ENCODE results near the gene NSD2.

Gene NSD2

DNA sequence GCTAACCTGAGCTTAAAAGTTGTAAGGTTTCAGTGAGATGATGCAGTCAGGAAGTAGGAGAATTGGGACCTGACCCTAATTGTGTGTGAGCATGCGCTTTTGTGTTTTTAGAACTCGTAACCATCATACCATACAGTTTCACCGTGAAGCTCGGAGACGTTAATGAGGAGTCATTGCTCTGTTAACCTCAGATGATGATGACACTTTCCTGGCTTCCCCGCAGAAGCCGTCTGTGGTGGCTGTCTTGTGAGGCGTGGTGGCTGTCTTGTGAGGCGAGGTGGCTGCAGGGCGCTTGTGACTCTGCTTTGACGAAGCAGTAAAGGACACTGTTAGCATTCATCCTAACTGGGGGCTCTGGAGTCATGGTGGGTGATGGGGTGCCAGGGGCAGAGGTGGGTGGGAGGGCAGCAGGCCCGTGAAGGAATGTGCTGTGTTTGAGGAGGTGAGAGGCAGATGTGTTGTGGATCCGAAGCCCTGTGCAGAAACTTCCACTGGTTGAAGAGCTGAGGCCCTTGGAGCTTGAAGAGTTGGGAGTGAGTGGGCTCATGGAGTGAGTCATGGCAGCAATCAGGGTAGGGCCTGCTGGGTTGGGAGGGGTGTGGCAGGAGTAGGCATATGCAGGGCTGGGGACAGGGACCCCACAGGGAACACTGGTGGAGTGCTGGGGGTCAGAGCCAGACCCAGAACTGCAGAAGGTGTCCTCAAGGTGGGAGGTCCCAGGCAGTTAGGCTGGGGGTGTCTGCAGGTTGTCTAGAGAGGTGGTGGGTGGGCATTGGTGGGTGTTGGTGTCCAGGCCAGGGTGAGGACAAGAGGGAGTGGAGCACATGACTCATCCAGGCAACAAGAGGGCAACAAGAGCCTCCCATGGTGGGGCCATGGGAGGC, 57.4 kb downstream of the NSD2 start:
- Histone ChIP-seq H3K4me3 (no peak overlapping the region), H3K27ac (no peak overlapping the region)
- TF ChIP-seq CTCF (IDR thresholded peaks at IDR 0.05) = no peak
- no peak for DNase-seq (ENCODE audit: low spot score)

DNA sequence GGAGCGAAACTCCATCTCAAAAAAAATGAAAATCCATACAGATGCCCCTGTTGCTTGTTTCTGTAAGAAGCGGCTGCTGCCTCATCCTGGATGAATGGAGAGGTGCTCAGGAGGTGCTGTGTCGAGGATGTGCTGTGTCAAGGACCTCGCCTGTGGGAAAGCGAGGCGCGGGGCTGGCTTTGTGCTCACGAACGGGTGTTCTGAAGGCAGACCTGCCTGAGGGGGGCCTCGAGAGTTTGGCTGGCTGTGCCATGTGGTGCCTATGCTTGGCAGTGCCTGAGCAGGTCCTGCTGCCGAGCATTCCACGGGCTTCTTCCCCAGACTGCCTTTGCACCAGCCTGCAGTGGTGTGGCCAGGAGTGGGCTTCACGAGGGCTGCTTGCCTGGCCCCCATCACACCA, 61.5 kb downstream of the NSD2 start:
- DNase-seq (ENCODE audit: low spot score) = no peak
- H3K27ac ChIP-seq = no peak overlapping the region
- H3K4me3 ChIP-seq = no peak overlapping the region
- no peak for TF ChIP-seq CTCF (IDR thresholded peaks at IDR 0.05)

- H3K27ac ChIP-seq = no peak overlapping the region
- no peak for DNase-seq (ENCODE audit: low spot score)
- H3K4me3 ChIP-seq = no peak overlapping the region
- no peak for TF ChIP-seq CTCF (IDR thresholded peaks at IDR 0.05)
These were observed 62.5 kb downstream of the NSD2 start for GRCh38 chr4:1933700-1934099.

DNA sequence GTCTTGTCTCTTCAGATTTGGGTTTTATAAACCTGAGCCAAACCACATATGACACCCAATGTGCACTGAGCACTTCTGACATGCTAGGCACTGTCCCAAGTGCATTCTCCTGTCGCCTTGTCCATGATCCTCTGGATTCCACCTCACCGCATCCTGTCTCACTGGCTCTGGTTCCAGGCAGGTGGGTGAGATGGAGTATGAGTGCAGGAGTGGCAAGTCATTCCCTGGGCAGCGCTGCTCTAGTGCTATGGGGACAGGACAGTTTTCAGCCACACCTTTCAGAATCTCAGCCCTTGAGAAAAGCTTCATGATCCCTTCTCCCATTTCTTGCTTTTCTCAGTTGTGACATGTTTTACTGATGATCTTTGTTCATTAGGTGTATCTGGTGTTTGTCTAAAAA, 66.4 kb downstream of the NSD2 start:
- no peak for TF ChIP-seq CTCF (IDR thresholded peaks at IDR 0.05)
- H3K27ac ChIP-seq = no peak overlapping the region
- DNase-seq (ENCODE audit: low spot score) = no peak
- no peak overlapping the region for H3K4me3 ChIP-seq

DNA sequence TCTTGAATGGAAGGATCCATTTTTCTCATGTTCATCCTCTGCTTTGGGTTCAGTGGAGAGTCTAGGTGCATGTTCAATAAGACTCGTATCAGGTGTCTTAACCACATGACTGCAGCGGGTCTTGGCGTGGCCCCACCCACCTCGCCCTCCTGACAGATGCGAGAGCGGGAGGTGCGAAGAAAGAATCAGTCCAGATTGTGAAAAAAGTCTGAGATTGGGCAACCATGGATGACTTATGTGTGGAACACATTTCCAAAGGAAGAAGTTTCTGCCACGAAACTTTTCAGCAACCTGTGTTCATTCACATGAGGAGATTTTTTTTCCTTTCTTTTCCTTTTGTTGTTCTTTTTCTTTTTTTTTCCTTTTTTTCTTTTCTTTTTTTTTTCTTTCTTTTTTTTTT, 66.8 kb downstream of the NSD2 start:
- Histone ChIP-seq H3K27ac (no peak overlapping the region), H3K4me3 (no peak overlapping the region)
- DNase-seq (ENCODE audit: low spot score) = no peak
- no peak for TF ChIP-seq CTCF (IDR thresholded peaks at IDR 0.05)

- Histone ChIP-seq H3K4me3 (no peak overlapping the region), H3K27ac (no peak overlapping the region)
- DNase-seq (ENCODE audit: low spot score) = no peak
These were observed 68.7 kb downstream of the NSD2 start for GRCh38 chr4:1939664-1940509.

More at GRCh38 chr4:1939664-1940509, 68.7 kb downstream of the NSD2 start:
- TF ChIP-seq CTCF (IDR thresholded peaks at IDR 0.05) = no peak

Measured in coronary artery (tissue), 2 donors.